H9 (cell line): Measurements from ENCODE around the gene SPATA3. TPM values are rescaled to one million over a fixed set of nuclear protein-coding genes. Genes with fewer than 3 reads are reported as not detected.

Source experiments
- DNase-seq: peaks from one replicate; pipeline ENCODE4 v3.0.0-alpha.2; 2017
- H2AFZ ChIP-seq: one replicate; pipeline ENCODE4 v1.6.1; 2013; ENCODE audit warnings: mild to moderate bottlenecking, low read length, control low read depth, moderate library complexity
- H2AK5ac ChIP-seq: 2 replicates; pipeline ENCODE4 v1.6.1; 2013; ENCODE audit warnings: low read length, control low read depth, mixed read lengths; ENCODE audit not compliant: insufficient read length
- H2BK120ac ChIP-seq: one replicate; pipeline ENCODE4 v1.6.1; 2013; ENCODE audit warnings: low read depth, mild to moderate bottlenecking, low read length, control low read depth, inconsistent platforms; ENCODE audit not compliant: poor library complexity, severe bottlenecking
- H2BK12ac ChIP-seq: 2 replicates; pipeline ENCODE4 v1.6.1; 2013; ENCODE audit warnings: low read length, control low read depth, mixed read lengths, low read depth; ENCODE audit not compliant: insufficient read length
- H2BK15ac ChIP-seq: 2 replicates; pipeline ENCODE4 v1.6.1; 2013; ENCODE audit warnings: low read depth, low read length, control low read depth
- H2BK20ac ChIP-seq: one replicate; pipeline ENCODE4 v1.6.1; 2013; ENCODE audit warnings: low read depth, mild to moderate bottlenecking, low read length, control low read depth, inconsistent platforms; ENCODE audit not compliant: poor library complexity, severe bottlenecking
- H2BK5ac ChIP-seq: 2 replicates; pipeline ENCODE4 v1.6.1; 2013; ENCODE audit warnings: low read length, control low read depth, mixed read lengths; ENCODE audit not compliant: insufficient read length
- H3K14ac ChIP-seq: 2 replicates; pipeline ENCODE4 v1.6.1; 2013; ENCODE audit warnings: low read length, control low read depth; ENCODE audit not compliant: insufficient read depth
- H3K18ac ChIP-seq: 2 replicates; pipeline ENCODE4 v1.6.1; 2013; ENCODE audit warnings: low read depth, mild to moderate bottlenecking, mixed read lengths, low read length, control low read depth; ENCODE audit not compliant: insufficient read length
- H3K23ac ChIP-seq: 2 replicates; pipeline ENCODE4 v1.6.1; 2013; ENCODE audit warnings: low read length, control low read depth, mixed read lengths, low read depth; ENCODE audit not compliant: insufficient read length
- H3K23me2 ChIP-seq: 2 replicates; pipeline ENCODE4 v1.6.1; 2013; ENCODE audit warnings: low read depth, mild to moderate bottlenecking, mixed read lengths, low read length, control low read depth; ENCODE audit not compliant: insufficient read length, poor library complexity, severe bottlenecking
- H3K27ac ChIP-seq: 2 replicates; pipeline ENCODE4 v1.5.1; 2013; ENCODE audit warnings: low read length, control low read depth, mixed read lengths, low read depth; ENCODE audit not compliant: insufficient read length
- H3K27me3 ChIP-seq: 2 replicates; pipeline ENCODE4 v1.6.1; 2013; ENCODE audit warnings: low read length, control low read depth, inconsistent platforms; ENCODE audit not compliant: insufficient read depth
- H3K4ac ChIP-seq: 2 replicates; pipeline ENCODE4 v1.6.1; 2013; ENCODE audit warnings: low read depth, mild to moderate bottlenecking, control low read depth, inconsistent platforms, low read length, moderate library complexity
- H3K4me1 ChIP-seq: 2 replicates; pipeline ENCODE4 v1.6.1; 2013; ENCODE audit warnings: low read length, control low read depth, inconsistent platforms; ENCODE audit not compliant: insufficient read depth
- H3K4me2 ChIP-seq: 2 replicates; pipeline ENCODE4 v1.6.1; 2013; ENCODE audit warnings: low read length, control low read depth, mixed read lengths; ENCODE audit not compliant: insufficient read length, insufficient read depth
- H3K56ac ChIP-seq: 2 replicates; pipeline ENCODE4 v1.6.1; 2013; ENCODE audit warnings: low read depth, mild to moderate bottlenecking, mixed read lengths, low read length, control low read depth; ENCODE audit not compliant: insufficient read length
- H3K79me1 ChIP-seq: 2 replicates; pipeline ENCODE4 v1.6.1; 2013; ENCODE audit warnings: low read depth, mild to moderate bottlenecking, moderate library complexity, low read length, control low read depth, inconsistent platforms; ENCODE audit not compliant: insufficient read depth, poor library complexity, severe bottlenecking
- H3K79me2 ChIP-seq: 2 replicates; pipeline ENCODE4 v1.6.1; 2013; ENCODE audit warnings: low read length, control low read depth, inconsistent platforms; ENCODE audit not compliant: insufficient read depth
- H3K9ac ChIP-seq: 2 replicates; pipeline ENCODE4 v1.6.1; 2013; ENCODE audit warnings: low read length, control low read depth, mixed read lengths; ENCODE audit not compliant: insufficient read length; ENCODE audit errors: extremely low read depth
- H3K9me3 ChIP-seq: one replicate; pipeline ENCODE4 v1.6.1; 2013; ENCODE audit warnings: low read depth, low read length, inconsistent platforms; ENCODE audit not compliant: control insufficient read depth
- H3T11ph ChIP-seq: one replicate; pipeline ENCODE4 v1.6.1; 2013; ENCODE audit warnings: mild to moderate bottlenecking, low read length, control low read depth, inconsistent platforms
- H4K20me1 ChIP-seq: one replicate; pipeline ENCODE4 v1.6.1; 2013; ENCODE audit not compliant: control insufficient read depth, insufficient read length, insufficient read depth
- H4K5ac ChIP-seq: 2 replicates; pipeline ENCODE4 v1.6.1; 2013; ENCODE audit warnings: low read depth, mild to moderate bottlenecking, mixed read lengths, low read length, control low read depth; ENCODE audit not compliant: insufficient read length
- H4K8ac ChIP-seq: replicated peaks from 2 replicates; pipeline ENCODE4 v1.6.1; 2013; ENCODE audit warnings: low read length, control low read depth, mixed read lengths, low read depth; ENCODE audit not compliant: insufficient read length
- H4K91ac ChIP-seq: 2 replicates; pipeline ENCODE4 v1.6.1; 2013; ENCODE audit warnings: low read depth, mild to moderate bottlenecking, moderate library complexity, mixed read lengths, low read length, control low read depth; ENCODE audit not compliant: insufficient read length
- H3K27ac Mint-ChIP-seq, 3 experiments: 2 replicates in 2 of 3; 3 replicates in 1 of 3; pipeline ENCODE4 v1.8.0; 2020 to 2021; ENCODE audit warnings: mixed read lengths in 3 of 3, mild to moderate bottlenecking in 1 of 3, moderate library complexity in 1 of 3
- H3K27me3 Mint-ChIP-seq: 2 replicates; pipeline ENCODE4 v1.8.0; 2021; ENCODE audit warnings: low read depth, mild to moderate bottlenecking, moderate library complexity, mixed read lengths
- H3K36me3 Mint-ChIP-seq, 3 experiments: 2 replicates in 2 of 3; 3 replicates in 1 of 3; pipeline ENCODE4 v1.8.0; 2020 to 2021; ENCODE audit warnings: low read depth in 3 of 3, mixed read lengths in 3 of 3; ENCODE audit not compliant: insufficient read depth in 1 of 3
- H3K4me1 Mint-ChIP-seq, 2 experiments: 2 replicates each; pipeline ENCODE4 v1.8.0; 2020; ENCODE audit warnings: mixed read lengths in 2 of 2
- H3K4me3 Mint-ChIP-seq, 2 experiments: 2 replicates in 1 of 2; 3 replicates in 1 of 2; pipeline ENCODE4 v1.8.0; 2020 to 2021; ENCODE audit warnings: mild to moderate bottlenecking in 2 of 2, mixed read lengths in 2 of 2, moderate library complexity in 1 of 2
- H3K9me3 Mint-ChIP-seq, 2 experiments: 2 replicates in 1 of 2; 3 replicates in 1 of 2; pipeline ENCODE4 v1.8.0; 2020; ENCODE audit warnings: mild to moderate bottlenecking in 2 of 2, mixed read lengths in 2 of 2, moderate library complexity in 1 of 2
- WGBS: extraction: QIAGEN DNeasy Blood & Tissue Kit; methylation state at CpG from one replicate; pipeline ENCODE4 v1.1.7; 2013; ENCODE audit warnings: missing lambda C conversion rate, low lambda C conversion rate, mixed read lengths; ENCODE audit not compliant: insufficient read length; ENCODE audit errors: extremely low coverage; 5-methylcytosine and 5-hydroxymethylcytosine counted together
- total RNA-seq: library from RNA; stranded (reverse); gene quantifications from 2 replicates; pipeline ENCODE4 v1.2.1, GENCODE V29; 2021
- TF ChIP-seq, protein P1 (sequence below): fragments of 200-600 bp; sonication (generic); conservative IDR thresholded peaks from 3 replicates; pipeline ENCODE4 v1.8.0; 2021; ENCODE audit warnings: antibody characterized with exemption, mild to moderate bottlenecking

SPATA3 gene
- total RNA-seq, 1 experiment from 2014 or later, result not detected

DNA sequence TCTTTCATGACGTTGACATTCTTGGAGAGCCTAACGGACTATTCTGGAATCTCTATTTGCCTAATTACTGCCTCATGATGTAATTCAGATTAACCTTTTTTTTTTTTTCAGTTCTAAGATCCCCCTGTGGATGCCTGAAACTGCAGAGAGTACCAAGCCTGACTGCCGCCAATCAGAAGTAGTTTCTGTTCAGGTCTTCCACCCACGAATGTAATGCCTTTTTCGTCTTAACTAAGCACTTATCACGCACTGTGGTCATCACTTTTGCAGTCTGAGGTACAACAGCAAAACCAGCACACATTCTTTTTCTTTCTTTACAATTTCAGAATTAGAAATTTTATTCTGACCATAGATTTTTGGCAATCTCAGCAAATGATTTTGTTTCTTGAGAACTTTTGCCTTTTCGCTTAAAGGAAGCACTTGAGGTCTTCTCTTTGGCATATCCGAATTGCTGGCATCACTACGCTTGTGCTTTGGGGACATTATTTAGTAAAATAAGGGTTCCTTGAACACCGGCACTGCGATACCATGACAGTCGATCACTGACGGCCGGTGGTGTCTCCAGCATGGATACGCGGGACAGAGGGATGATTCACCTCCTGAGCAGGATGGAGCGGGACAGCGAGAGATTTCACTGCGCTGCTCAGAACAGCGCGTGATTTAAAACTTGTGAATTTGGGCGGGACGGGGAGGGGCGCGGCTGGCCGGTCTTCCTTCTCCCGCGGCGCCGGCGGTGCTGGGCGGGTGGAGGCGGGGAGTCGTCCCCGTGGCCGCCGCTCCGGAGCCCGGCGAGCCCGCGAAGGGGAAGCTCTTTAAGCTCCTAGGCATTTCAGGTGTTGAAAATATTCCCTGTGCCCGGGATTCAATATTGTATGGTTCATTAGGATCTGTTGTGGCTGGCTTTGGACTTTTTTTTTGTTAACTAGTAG lies 38.8 kb upstream of the SPATA3 start:
- Histone ChIP-seq H3K9me3 (no peaks in the 10 kb centered on the region), H4K20me1 (no peaks in the 10 kb centered on the region), H4K91ac (no peak overlapping the region), H3K18ac (peak overlapping the region; percentile 68), H3K27ac (no peak overlapping the region), H2BK12ac (no peak overlapping the region), H4K8ac (no peak overlapping the region), H3K4me1 (no peaks in the 10 kb centered on the region), H3K23ac (no peak overlapping the region), H3T11ph (no peak overlapping the region), H3K14ac (peak overlapping the region; percentile 24; the same call in 1 of the 2 replicates), H3K56ac (no peak overlapping the region), H3K27me3 (no peaks in the 10 kb centered on the region; the same call in 1 of the 2 replicates), H2BK5ac (no peak overlapping the region), H2AFZ (peak overlapping the region; percentile 90), H2BK15ac (no peak overlapping the region), H3K79me2 (no peaks in the 10 kb centered on the region), H2AK5ac (no peak overlapping the region), H2BK20ac (no peak overlapping the region), H3K79me1 (no peaks in the 10 kb centered on the region), H3K4me2 (peak overlapping the region; percentile 95), H4K5ac (no peak overlapping the region), H2BK120ac (no peak overlapping the region), H3K9ac (peak overlapping the region; percentile 55), H3K23me2 (peaks cover 5% of the 10 kb centered on the region), H3K4ac (no peak overlapping the region)
- peaks cover 0 to 11% (median 0%) of the 10 kb centered on the region in 3 experiments; a peak in 2 of 7 replicates for H3K36me3 Mint-ChIP-seq
- H3K27me3 Mint-ChIP-seq, result peaks cover 39% of the 10 kb centered on the region
- H3K4me3 Mint-ChIP-seq, result peak overlapping the region; percentile 65 to 77
- peak overlapping the region in 1 of 3 experiments; percentile 40; a peak in 1 of 7 replicates for H3K27ac Mint-ChIP-seq
- DNase-seq, result peak; percentile 63
- TF ChIP-seq, protein P1, sequence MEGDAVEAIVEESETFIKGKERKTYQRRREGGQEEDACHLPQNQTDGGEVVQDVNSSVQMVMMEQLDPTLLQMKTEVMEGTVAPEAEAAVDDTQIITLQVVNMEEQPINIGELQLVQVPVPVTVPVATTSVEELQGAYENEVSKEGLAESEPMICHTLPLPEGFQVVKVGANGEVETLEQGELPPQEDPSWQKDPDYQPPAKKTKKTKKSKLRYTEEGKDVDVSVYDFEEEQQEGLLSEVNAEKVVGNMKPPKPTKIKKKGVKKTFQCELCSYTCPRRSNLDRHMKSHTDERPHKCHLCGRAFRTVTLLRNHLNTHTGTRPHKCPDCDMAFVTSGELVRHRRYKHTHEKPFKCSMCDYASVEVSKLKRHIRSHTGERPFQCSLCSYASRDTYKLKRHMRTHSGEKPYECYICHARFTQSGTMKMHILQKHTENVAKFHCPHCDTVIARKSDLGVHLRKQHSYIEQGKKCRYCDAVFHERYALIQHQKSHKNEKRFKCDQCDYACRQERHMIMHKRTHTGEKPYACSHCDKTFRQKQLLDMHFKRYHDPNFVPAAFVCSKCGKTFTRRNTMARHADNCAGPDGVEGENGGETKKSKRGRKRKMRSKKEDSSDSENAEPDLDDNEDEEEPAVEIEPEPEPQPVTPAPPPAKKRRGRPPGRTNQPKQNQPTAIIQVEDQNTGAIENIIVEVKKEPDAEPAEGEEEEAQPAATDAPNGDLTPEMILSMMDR, result no peak
- peaks cover 20 to 29% of the 10 kb centered on the region in 2 experiments for H3K4me1 Mint-ChIP-seq
- no CpG with 5 or more reads among the region's 43 CpGs for WGBS
- H3K9me3 Mint-ChIP-seq, result peaks cover 2 to 3% of the 10 kb centered on the region in 2 experiments; a peak in 3 of 5 replicates
